GM03348 (cell line): Measurements from ENCODE around the gene MAPK9.
"Not testable (repeated sequence)": the region's sequence is repeated elsewhere in the genome, so short reads cannot be mapped to it uniquely, and the experiment has no call there.

Experiments
- DNase-seq: peaks from one replicate; pipeline ENCODE4 v3.0.0; 2012; ENCODE audit warnings: low spot score

Gene MAPK9

GRCh38 chr5:180235077-180235476 is 56.8 kb downstream of the MAPK9 start:
- DNase-seq: no peak

GRCh38 chr5:180234271-180234670 is 57.6 kb downstream of the MAPK9 start:
- no peak for DNase-seq

GRCh38 chr5:180233729-180234128 is 58.2 kb downstream of the MAPK9 start:
- DNase-seq: no peak

- no peak for DNase-seq
Observed at GRCh38 chr5:180230017-180230416, 61.9 kb downstream of the MAPK9 start.

GRCh38 chr5:180222056-180222455 is 69.8 kb downstream of the MAPK9 start:
- no peak for DNase-seq

- no peak for DNase-seq
Observed at GRCh38 chr5:180217797-180218196, 74.1 kb downstream of the MAPK9 start.

GRCh38 chr5:180216646-180217171 is 75.2 kb downstream of the MAPK9 start:
- DNase-seq: no peak

GRCh38 chr5:180215783-180216630 is 75.9 kb downstream of the MAPK9 start:
- no peak for DNase-seq

- DNase-seq: no peak
Observed at GRCh38 chr5:180214870-180215770, 76.8 kb downstream of the MAPK9 start.

- DNase-seq: no peak
Observed at GRCh38 chr5:180213657-180214207, 78.2 kb downstream of the MAPK9 start.

- DNase-seq: no peak
Observed at GRCh38 chr5:180213256-180213600, 78.7 kb downstream of the MAPK9 start.

GRCh38 chr5:180212363-180213255 is 79.3 kb downstream of the MAPK9 start:
- DNase-seq: no peak

- DNase-seq: no peak
Observed at GRCh38 chr5:180211761-180212035, 80.2 kb downstream of the MAPK9 start.

GRCh38 chr5:180210961-180211760 is 80.7 kb downstream of the MAPK9 start:
- no peak for DNase-seq

GRCh38 chr5:180210077-180210476 is 81.8 kb downstream of the MAPK9 start:
- DNase-seq: not testable (repeated sequence)

GRCh38 chr5:180209137-180209581 is 82.7 kb downstream of the MAPK9 start, which contains the start of gene RASGEF1C:
RASGEF1C (minus strand) TSS chr5:180209211; CDS start chr5:180138052, 71,159 bp downstream.
- peak; percentile 93 for DNase-seq

GRCh38 chr5:180208435-180209081 is 83.3 kb downstream of the MAPK9 start:
- DNase-seq: no peak

GRCh38 chr5:180208038-180208434 is 83.8 kb downstream of the MAPK9 start:
- no peak for DNase-seq

- DNase-seq: no peak
Observed at GRCh38 chr5:180207593-180207992, 84.3 kb downstream of the MAPK9 start.

GRCh38 chr5:180206993-180207392 is 84.9 kb downstream of the MAPK9 start:
- DNase-seq: no peak
